Measurements from ENCODE around the gene TRAF3IP1. TPM values are rescaled to one million over a fixed set of nuclear protein-coding genes. Genes with fewer than 3 reads are reported as not detected.
A peak's percentile ranks its signal among the peaks of the same experiment; 100 is the strongest.

The TRAF3IP1 gene
- total RNA-seq, 1 donor, result 7.6 TPM

DNA sequence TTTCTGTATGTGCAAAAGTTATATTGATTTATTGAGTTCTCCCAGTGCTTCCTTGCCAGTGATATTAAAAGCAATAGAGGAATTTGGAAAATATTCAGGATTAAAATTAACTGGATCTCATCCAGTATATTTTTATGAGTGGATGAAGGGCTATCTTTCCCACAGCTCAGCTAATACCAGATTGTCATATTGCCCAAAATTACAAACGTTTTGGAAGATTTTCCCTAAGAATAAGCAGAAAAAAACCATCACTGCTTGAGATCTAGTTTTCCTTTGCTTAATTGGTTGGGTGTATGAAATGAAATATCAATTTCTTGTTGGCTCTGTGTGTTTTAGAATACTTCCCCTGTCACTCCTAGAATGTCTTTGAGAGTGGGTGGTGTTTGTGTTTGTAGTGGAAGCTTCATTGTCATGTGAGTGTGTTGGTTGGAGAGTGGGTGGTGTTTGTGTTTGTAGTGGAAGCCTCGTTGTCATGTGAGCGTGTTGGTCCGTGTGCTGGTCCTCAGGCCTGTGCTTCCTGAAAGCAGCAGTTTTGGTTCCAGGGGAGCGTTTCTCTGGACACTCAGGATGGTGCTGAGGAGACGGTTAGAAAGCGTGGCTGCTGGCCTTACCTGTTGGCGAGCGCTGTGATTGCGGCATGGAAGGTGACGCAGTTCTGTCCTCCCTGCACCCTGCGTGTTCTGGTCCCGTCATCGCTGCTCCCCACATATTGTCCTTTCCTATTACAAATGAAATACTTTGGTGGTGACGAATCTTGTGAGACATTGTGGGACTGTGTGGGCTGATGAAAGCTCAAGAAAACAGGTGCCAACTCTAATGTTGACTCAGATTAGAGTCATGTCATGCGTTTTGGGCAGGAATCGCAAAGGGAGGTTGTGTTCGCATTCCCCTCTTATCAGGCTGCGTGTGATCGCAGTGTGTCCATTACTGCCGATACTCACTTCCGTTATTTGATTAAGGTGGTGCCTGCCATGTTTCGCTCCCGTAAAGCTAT is 118.8 kb downstream of the TRAF3IP1 start:
- Histone ChIP-seq H3K36me3 (ENCODE audit: insufficient read depth, low read length) (peaks cover 54% of the 10 kb centered on the region), H4K20me1 (ENCODE audit: insufficient read depth, low read length) (no peaks in the 10 kb centered on the region), H3K4me2 (ENCODE audit: insufficient read depth, low read length) (peak overlapping the region; percentile 67), H3K4me1 (ENCODE audit: insufficient read depth, low read length) (peaks cover 79% of the 10 kb centered on the region), H3K27ac (ENCODE audit: low read depth, low read length) (peak overlapping the region; percentile 99), H3K79me2 (ENCODE audit: insufficient read depth, low read length) (peaks cover 86% of the 10 kb centered on the region), H3K4me3 (ENCODE audit: insufficient read depth, low read length) (peak overlapping the region; percentile 19), H3K27me3 (ENCODE audit: insufficient read depth, low read length) (no peaks in the 10 kb centered on the region), H2AFZ (ENCODE audit: low read length) (no peak overlapping the region), H3K9me3 (ENCODE audit: low read depth, low read length) (no peaks in the 10 kb centered on the region)
- DNase-seq (ENCODE audit: insufficient read length, low spot score, missing footprints), result peak; percentile 96
- TF ChIP-seq, protein P1, sequence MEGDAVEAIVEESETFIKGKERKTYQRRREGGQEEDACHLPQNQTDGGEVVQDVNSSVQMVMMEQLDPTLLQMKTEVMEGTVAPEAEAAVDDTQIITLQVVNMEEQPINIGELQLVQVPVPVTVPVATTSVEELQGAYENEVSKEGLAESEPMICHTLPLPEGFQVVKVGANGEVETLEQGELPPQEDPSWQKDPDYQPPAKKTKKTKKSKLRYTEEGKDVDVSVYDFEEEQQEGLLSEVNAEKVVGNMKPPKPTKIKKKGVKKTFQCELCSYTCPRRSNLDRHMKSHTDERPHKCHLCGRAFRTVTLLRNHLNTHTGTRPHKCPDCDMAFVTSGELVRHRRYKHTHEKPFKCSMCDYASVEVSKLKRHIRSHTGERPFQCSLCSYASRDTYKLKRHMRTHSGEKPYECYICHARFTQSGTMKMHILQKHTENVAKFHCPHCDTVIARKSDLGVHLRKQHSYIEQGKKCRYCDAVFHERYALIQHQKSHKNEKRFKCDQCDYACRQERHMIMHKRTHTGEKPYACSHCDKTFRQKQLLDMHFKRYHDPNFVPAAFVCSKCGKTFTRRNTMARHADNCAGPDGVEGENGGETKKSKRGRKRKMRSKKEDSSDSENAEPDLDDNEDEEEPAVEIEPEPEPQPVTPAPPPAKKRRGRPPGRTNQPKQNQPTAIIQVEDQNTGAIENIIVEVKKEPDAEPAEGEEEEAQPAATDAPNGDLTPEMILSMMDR (IDR thresholded peaks at IDR 0.05; ENCODE audit: extremely low read depth, low read depth, low read length), result no peak

DNA sequence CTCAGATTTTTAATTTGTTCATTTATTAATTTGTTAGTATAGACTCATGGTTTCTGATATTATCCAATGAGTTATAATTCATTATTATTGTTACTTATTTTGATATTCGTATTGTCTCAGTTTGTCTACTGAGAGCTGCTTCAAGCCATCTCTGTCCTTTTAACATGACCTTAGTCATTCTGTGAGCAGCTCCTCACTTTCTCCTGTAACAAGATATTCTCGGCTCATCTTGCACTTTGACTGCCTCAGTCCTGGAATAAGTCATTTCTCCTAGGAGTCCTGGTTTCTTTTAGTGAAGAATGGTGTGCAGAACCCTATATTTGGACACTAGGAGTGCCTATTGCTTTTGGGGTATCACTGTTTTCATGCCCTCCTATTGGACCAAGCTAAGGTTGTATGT is 119.6 kb downstream of the TRAF3IP1 start:
- H3K4me3 ChIP-seq (ENCODE audit: insufficient read depth, low read length), result no peak overlapping the region
- H3K27me3 ChIP-seq (ENCODE audit: insufficient read depth, low read length), result no peaks in the 10 kb centered on the region
- peaks cover 73% of the 10 kb centered on the region for H3K4me1 ChIP-seq (ENCODE audit: insufficient read depth, low read length)
- peak overlapping the region; percentile 59 for H3K4me2 ChIP-seq (ENCODE audit: insufficient read depth, low read length)
- TF ChIP-seq, protein P1 (IDR thresholded peaks at IDR 0.05; ENCODE audit: extremely low read depth, low read depth, low read length), result no peak
- no peak overlapping the region for H2AFZ ChIP-seq (ENCODE audit: low read length)
- H4K20me1 ChIP-seq (ENCODE audit: insufficient read depth, low read length), result no peaks in the 10 kb centered on the region
- H3K27ac ChIP-seq (ENCODE audit: low read depth, low read length), result peak overlapping the region; percentile 99
- H3K79me2 ChIP-seq (ENCODE audit: insufficient read depth, low read length), result peaks cover 92% of the 10 kb centered on the region
- no peak for DNase-seq (ENCODE audit: insufficient read length, low spot score, missing footprints)
- H3K36me3 ChIP-seq (ENCODE audit: insufficient read depth, low read length), result peaks cover 60% of the 10 kb centered on the region
- no peaks in the 10 kb centered on the region for H3K9me3 ChIP-seq (ENCODE audit: low read depth, low read length)

DNA sequence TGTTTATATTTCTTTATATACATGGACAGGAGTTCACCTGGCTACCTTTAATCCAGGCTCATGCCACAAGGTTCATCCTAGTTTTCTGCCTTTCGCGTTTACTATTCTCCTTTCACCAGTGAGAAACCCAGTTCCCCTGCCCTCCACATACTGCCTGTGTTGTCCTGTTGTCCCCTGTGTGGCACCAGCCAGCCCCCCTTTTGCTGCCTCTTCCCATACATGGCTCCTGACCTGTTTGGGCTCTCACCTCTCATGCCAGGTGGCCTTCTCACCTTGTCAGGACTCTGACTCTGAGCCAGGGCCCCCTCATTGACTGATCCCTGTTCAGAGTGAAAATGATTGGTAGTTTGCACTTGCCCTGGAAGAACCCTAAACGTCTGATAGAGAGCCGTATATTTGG is 120.0 kb downstream of the TRAF3IP1 start:
- H3K9me3 ChIP-seq (ENCODE audit: low read depth, low read length), result no peaks in the 10 kb centered on the region
- TF ChIP-seq, protein P1 (IDR thresholded peaks at IDR 0.05; ENCODE audit: extremely low read depth, low read depth, low read length), result no peak
- no peaks in the 10 kb centered on the region for H4K20me1 ChIP-seq (ENCODE audit: insufficient read depth, low read length)
- H3K36me3 ChIP-seq (ENCODE audit: insufficient read depth, low read length), result peaks cover 60% of the 10 kb centered on the region
- H3K79me2 ChIP-seq (ENCODE audit: insufficient read depth, low read length), result peaks cover 92% of the 10 kb centered on the region
- H3K27me3 ChIP-seq (ENCODE audit: insufficient read depth, low read length), result no peaks in the 10 kb centered on the region
- H3K27ac ChIP-seq (ENCODE audit: low read depth, low read length), result peak overlapping the region; percentile 99
- H2AFZ ChIP-seq (ENCODE audit: low read length), result no peak overlapping the region
- DNase-seq (ENCODE audit: insufficient read length, low spot score, missing footprints), result no peak
- no peak overlapping the region for H3K4me3 ChIP-seq (ENCODE audit: insufficient read depth, low read length)
- peaks cover 69% of the 10 kb centered on the region for H3K4me1 ChIP-seq (ENCODE audit: insufficient read depth, low read length)
- H3K4me2 ChIP-seq (ENCODE audit: insufficient read depth, low read length), result peak overlapping the region; percentile 59

DNA sequence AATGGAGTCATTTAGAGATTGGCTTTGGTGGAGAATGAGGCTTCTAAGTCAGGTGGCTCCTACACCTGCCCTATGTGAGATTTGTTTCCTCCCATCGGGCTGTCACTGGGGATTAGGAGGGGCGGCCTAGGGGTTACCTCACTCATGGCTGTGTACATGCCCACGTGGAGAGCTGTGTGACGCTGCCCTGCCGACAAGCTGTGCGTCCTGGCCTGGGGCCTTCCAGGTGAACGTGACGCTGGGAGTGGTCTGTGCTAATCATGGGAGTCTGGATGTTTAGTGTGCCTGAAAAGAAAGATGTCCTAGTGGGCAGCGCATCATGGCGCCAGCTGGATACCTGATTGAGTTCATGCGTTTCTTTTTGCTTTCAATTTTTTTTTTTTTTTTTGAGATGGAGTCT is 120.4 kb downstream of the TRAF3IP1 start:
- TF ChIP-seq, protein P1 (IDR thresholded peaks at IDR 0.05; ENCODE audit: extremely low read depth, low read depth, low read length), result no peak
- Histone ChIP-seq H3K79me2 (ENCODE audit: insufficient read depth, low read length) (peaks cover 92% of the 10 kb centered on the region), H3K27me3 (ENCODE audit: insufficient read depth, low read length) (no peaks in the 10 kb centered on the region), H3K27ac (ENCODE audit: low read depth, low read length) (peak overlapping the region; percentile 99), H3K9me3 (ENCODE audit: low read depth, low read length) (no peaks in the 10 kb centered on the region), H3K4me3 (ENCODE audit: insufficient read depth, low read length) (no peak overlapping the region), H3K4me1 (ENCODE audit: insufficient read depth, low read length) (peaks cover 65% of the 10 kb centered on the region), H2AFZ (ENCODE audit: low read length) (no peak overlapping the region), H4K20me1 (ENCODE audit: insufficient read depth, low read length) (no peaks in the 10 kb centered on the region), H3K4me2 (ENCODE audit: insufficient read depth, low read length) (no peak overlapping the region), H3K36me3 (ENCODE audit: insufficient read depth, low read length) (peaks cover 60% of the 10 kb centered on the region)
- no peak for DNase-seq (ENCODE audit: insufficient read length, low spot score, missing footprints)
